ENCODE measurements around the gene PI4KA. TPM values are rescaled to one million over a fixed set of nuclear protein-coding genes. Genes with fewer than 3 reads are reported as not detected.
A peak's percentile ranks its signal among the peaks of the same experiment; 100 is the strongest.

PI4KA gene
- total and polyA plus RNA-seq, 4 donors, result 19.4 to 47.5 (median 36.3) TPM

DNA sequence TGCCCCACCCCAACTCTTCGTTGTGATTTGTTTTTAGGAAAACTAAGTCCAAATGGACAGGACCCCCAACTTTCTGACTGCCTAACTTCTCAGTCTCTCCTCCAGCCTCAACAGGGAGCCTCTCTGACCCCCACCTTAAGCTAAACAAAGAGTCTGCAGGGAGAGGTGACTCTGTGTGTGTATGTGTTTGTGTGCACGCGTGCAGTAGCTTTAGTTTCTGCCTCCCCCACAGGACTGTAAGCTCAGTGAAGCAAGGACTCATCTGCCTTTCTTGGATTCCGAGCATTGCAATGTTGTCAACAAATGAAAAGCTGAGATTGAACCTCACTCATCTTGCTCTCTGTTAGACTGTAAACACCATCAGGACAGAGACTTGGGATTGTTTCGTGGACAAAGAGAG is 8.1 kb upstream of the PI4KA start:
- H3K27ac ChIP-seq (ENCODE audit: low read depth in 1 of 2, low read length in 2 of 2), result peak overlapping the region; percentile 89 to 92
- H3K9me3 ChIP-seq (ENCODE audit: control insufficient read depth in 4 of 4, low read length in 3 of 4), result no peaks in the 10 kb centered on the region
- WGBS, result 38% methylated on average over 5 of the region's 5 CpGs
- TF ChIP-seq, protein P1, sequence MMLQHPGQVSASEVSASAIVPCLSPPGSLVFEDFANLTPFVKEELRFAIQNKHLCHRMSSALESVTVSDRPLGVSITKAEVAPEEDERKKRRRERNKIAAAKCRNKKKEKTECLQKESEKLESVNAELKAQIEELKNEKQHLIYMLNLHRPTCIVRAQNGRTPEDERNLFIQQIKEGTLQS (IDR thresholded peaks at IDR 0.05), result no peak
- TF ChIP-seq HNF4G (IDR thresholded peaks at IDR 0.05) (no peak), SP1 (IDR thresholded peaks at IDR 0.05) (no peak), JUND (IDR thresholded peaks at IDR 0.05) (no peak), NR2F2 (IDR thresholded peaks at IDR 0.05) (no peak), RAD21 (IDR thresholded peaks at IDR 0.05) (no peak), RXRA (IDR thresholded peaks at IDR 0.05) (no peak), GABPA (IDR thresholded peaks at IDR 0.05 in 1 of 2, conservative IDR thresholded peaks at IDR 0.05 in 1 of 2) (no peak), TAF1 (conservative IDR thresholded peaks at IDR 0.05) (no peak), EGR1 (IDR thresholded peaks at IDR 0.05; ENCODE audit: low read depth in 2 of 2) (no peak), YY1 (IDR thresholded peaks at IDR 0.05) (no peak)
- TF ChIP-seq, protein P2, sequence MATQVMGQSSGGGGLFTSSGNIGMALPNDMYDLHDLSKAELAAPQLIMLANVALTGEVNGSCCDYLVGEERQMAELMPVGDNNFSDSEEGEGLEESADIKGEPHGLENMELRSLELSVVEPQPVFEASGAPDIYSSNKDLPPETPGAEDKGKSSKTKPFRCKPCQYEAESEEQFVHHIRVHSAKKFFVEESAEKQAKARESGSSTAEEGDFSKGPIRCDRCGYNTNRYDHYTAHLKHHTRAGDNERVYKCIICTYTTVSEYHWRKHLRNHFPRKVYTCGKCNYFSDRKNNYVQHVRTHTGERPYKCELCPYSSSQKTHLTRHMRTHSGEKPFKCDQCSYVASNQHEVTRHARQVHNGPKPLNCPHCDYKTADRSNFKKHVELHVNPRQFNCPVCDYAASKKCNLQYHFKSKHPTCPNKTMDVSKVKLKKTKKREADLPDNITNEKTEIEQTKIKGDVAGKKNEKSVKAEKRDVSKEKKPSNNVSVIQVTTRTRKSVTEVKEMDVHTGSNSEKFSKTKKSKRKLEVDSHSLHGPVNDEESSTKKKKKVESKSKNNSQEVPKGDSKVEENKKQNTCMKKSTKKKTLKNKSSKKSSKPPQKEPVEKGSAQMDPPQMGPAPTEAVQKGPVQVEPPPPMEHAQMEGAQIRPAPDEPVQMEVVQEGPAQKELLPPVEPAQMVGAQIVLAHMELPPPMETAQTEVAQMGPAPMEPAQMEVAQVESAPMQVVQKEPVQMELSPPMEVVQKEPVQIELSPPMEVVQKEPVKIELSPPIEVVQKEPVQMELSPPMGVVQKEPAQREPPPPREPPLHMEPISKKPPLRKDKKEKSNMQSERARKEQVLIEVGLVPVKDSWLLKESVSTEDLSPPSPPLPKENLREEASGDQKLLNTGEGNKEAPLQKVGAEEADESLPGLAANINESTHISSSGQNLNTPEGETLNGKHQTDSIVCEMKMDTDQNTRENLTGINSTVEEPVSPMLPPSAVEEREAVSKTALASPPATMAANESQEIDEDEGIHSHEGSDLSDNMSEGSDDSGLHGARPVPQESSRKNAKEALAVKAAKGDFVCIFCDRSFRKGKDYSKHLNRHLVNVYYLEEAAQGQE (IDR thresholded peaks at IDR 0.05), result no peak
- TF ChIP-seq, protein P3, sequence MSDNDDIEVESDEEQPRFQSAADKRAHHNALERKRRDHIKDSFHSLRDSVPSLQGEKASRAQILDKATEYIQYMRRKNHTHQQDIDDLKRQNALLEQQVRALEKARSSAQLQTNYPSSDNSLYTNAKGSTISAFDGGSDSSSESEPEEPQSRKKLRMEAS (IDR thresholded peaks at IDR 0.05), result no peak
- TF ChIP-seq, protein P4, sequence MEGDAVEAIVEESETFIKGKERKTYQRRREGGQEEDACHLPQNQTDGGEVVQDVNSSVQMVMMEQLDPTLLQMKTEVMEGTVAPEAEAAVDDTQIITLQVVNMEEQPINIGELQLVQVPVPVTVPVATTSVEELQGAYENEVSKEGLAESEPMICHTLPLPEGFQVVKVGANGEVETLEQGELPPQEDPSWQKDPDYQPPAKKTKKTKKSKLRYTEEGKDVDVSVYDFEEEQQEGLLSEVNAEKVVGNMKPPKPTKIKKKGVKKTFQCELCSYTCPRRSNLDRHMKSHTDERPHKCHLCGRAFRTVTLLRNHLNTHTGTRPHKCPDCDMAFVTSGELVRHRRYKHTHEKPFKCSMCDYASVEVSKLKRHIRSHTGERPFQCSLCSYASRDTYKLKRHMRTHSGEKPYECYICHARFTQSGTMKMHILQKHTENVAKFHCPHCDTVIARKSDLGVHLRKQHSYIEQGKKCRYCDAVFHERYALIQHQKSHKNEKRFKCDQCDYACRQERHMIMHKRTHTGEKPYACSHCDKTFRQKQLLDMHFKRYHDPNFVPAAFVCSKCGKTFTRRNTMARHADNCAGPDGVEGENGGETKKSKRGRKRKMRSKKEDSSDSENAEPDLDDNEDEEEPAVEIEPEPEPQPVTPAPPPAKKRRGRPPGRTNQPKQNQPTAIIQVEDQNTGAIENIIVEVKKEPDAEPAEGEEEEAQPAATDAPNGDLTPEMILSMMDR (IDR thresholded peaks at IDR 0.05; ENCODE audit: low read depth, low read length, missing input control), result no peak
- H3K4me3 ChIP-seq (ENCODE audit: low read depth in 1 of 3, low read length in 3 of 3), result peak overlapping the region; percentile 3 to 24 (median 21)
- H3K27me3 ChIP-seq (ENCODE audit: control insufficient read depth in 4 of 4, insufficient read depth in 4 of 4, low read length in 3 of 4), result no peaks in the 10 kb centered on the region
- no peak for DNase-seq (ENCODE audit: low spot score)
- H3K9ac ChIP-seq (ENCODE audit: low read depth in 1 of 2, low read length in 2 of 2), result peak overlapping the region; percentile 22 to 24
- H3K4me1 ChIP-seq (ENCODE audit: control insufficient read depth in 4 of 4, insufficient read depth in 4 of 4, low read length in 3 of 4), result peaks cover 17 to 43% (median 24%) of the 10 kb centered on the region in 4 donors
- H3K36me3 ChIP-seq (ENCODE audit: control insufficient read depth in 4 of 4, insufficient read depth in 3 of 4, low read depth in 1 of 4, low read length in 3 of 4), result peaks cover 0 to 11% (median 4%) of the 10 kb centered on the region in 4 donors

DNA sequence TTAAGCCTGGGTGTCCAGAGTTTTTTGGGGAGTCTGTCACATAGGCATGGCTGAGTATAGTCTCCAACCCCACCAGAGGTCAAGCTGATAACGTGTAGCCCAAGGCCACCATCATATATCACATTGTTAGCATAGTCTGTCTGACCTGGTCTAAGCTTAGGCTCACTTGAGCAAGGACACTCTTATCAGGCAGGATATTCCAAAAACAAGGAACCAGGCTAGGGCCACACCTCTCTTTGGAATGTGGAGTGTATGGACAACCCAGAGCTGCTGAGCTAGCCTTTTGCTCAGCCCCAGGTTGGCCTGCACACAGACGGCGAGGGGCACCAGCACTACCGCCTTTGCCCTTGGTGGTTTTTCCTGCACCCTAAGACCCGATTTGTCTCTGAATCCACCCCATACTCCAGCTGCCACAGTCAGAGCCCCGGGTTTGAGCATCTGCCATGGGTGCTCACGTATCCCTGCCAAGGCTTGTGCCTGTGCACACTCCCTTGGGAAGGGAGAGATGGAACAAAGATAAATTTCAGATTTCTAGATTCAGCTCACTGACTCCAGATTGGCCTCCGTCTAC is 7.3 kb upstream of the PI4KA start:
- Histone ChIP-seq H3K9ac (ENCODE audit: low read depth in 1 of 2, low read length in 2 of 2) (no peak overlapping the region), H3K9me3 (ENCODE audit: control insufficient read depth in 4 of 4, low read length in 3 of 4) (no peaks in the 10 kb centered on the region), H3K27me3 (ENCODE audit: control insufficient read depth in 4 of 4, insufficient read depth in 4 of 4, low read length in 3 of 4) (no peaks in the 10 kb centered on the region), H3K4me1 (ENCODE audit: control insufficient read depth in 4 of 4, insufficient read depth in 4 of 4, low read length in 3 of 4) (peaks cover 17 to 43% (median 24%) of the 10 kb centered on the region in 4 donors), H3K36me3 (ENCODE audit: control insufficient read depth in 4 of 4, insufficient read depth in 3 of 4, low read depth in 1 of 4, low read length in 3 of 4) (peaks cover 0 to 8% (median 4%) of the 10 kb centered on the region in 4 donors), H3K27ac (ENCODE audit: low read depth in 1 of 2, low read length in 2 of 2) (peak overlapping the region; percentile 89 to 92), H3K4me3 (ENCODE audit: low read depth in 1 of 3, low read length in 3 of 3) (no peak overlapping the region)
- DNase-seq (ENCODE audit: low spot score), result no peak
- 87% methylated on average over 8 of the region's 8 CpGs for WGBS
- TF ChIP-seq, protein P4 (IDR thresholded peaks at IDR 0.05; ENCODE audit: low read depth, low read length, missing input control), result no peak
- TF ChIP-seq, protein P1 (IDR thresholded peaks at IDR 0.05), result no peak
- TF ChIP-seq, protein P2 (IDR thresholded peaks at IDR 0.05), result no peak
- TF ChIP-seq RXRA (IDR thresholded peaks at IDR 0.05) (no peak), SP1 (IDR thresholded peaks at IDR 0.05) (no peak), RAD21 (IDR thresholded peaks at IDR 0.05) (no peak), FOXA1 (IDR thresholded peaks at IDR 0.05) (no peak), HNF4G (IDR thresholded peaks at IDR 0.05) (no peak)
- TF ChIP-seq, protein P3 (IDR thresholded peaks at IDR 0.05), result no peak

All from liver (tissue), 9 donors.